NCI-H2081 treated with DMSO at 0.1 percent for 48 hours (cell line): ENCODE data around the gene CGNL1.

ENCODE experiments used
- DNase-seq: peaks from one replicate; lab custom pipeline; 2025; lab: John Stamatoyannopoulos, UW

Gene CGNL1, protein sequence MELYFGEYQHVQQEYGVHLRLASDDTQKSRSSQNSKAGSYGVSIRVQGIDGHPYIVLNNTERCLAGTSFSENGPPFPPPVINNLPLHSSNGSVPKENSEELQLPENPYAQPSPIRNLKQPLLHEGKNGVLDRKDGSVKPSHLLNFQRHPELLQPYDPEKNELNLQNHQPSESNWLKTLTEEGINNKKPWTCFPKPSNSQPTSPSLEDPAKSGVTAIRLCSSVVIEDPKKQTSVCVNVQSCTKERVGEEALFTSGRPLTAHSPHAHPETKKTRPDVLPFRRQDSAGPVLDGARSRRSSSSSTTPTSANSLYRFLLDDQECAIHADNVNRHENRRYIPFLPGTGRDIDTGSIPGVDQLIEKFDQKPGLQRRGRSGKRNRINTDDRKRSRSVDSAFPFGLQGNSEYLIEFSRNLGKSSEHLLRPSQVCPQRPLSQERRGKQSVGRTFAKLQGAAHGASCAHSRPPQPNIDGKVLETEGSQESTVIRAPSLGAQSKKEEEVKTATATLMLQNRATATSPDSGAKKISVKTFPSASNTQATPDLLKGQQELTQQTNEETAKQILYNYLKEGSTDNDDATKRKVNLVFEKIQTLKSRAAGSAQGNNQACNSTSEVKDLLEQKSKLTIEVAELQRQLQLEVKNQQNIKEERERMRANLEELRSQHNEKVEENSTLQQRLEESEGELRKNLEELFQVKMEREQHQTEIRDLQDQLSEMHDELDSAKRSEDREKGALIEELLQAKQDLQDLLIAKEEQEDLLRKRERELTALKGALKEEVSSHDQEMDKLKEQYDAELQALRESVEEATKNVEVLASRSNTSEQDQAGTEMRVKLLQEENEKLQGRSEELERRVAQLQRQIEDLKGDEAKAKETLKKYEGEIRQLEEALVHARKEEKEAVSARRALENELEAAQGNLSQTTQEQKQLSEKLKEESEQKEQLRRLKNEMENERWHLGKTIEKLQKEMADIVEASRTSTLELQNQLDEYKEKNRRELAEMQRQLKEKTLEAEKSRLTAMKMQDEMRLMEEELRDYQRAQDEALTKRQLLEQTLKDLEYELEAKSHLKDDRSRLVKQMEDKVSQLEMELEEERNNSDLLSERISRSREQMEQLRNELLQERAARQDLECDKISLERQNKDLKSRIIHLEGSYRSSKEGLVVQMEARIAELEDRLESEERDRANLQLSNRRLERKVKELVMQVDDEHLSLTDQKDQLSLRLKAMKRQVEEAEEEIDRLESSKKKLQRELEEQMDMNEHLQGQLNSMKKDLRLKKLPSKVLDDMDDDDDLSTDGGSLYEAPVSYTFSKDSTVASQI

DNA sequence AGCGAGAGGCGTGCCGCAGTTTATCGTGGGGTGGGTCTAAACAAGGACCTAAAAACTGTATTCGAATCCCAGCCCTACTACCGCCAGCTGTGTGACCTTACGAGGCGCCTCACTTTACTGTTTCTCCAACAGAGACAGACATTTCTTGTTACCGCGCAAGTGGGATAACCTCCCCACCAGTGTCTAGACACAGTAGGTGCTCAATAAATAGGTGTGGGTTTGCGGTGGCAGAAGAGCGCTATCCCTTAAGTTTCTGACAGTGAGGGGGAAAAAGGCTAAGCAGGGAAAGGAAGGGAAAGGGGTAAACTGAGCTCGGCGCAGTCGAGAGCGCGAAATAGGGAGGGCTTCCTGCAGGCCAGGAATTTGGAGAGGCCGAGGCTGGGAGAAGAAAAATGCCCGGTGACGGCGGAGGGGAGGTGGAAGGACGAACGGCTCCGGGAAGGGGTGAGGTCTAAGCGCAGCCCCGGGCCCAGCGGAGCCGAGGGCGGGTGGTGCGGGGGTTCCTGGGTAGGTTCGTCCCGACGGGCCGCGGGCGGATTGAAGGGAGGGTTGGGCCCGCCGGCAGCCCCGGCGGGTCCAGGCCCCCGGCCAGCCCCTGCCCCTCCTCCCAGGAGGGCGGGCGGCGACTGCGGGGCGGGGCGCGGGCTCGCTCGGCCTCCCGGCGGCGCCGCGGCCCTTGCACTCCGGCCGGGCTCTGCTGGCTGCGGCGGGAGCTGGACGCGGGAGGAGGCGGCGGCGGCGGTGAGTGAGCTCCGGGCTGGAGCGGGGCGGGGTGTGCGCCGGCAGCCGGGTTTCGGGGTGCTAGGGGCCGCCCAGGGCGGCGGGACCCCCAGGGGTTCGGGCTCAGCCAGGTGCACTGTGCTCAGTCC is at the start of gene CGNL1:
Gene CGNL1, plus strand, starts transcription at position 679 of the 869 bp plus-strand sequence. CDS start 61,495 bp downstream, outside the sequence.
- no peak for DNase-seq

DNA sequence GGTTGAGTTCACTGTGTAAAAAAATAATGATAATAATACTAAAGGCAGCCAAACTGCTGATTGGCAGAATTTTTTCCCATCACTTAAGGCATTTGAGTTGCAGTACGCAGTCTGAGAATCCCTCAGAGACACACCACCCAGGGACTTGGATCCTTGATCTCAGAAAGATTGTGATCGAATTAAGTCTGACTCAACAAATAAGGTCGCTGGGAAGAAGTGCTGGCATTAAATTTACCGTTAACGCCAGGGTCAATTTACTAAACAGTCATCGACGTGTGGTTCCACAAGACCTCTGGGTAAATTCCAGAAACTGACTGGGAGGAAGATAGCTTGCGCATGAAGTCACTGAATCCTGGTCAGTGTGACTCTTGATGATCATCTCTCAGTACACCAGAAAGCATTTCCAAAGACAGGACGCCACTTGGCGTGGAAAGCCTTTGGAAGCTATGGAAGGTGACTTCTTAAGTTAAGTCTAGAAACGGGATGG is 48.3 kb upstream of the CGNL1 start:
- DNase-seq, result no peak

DNA sequence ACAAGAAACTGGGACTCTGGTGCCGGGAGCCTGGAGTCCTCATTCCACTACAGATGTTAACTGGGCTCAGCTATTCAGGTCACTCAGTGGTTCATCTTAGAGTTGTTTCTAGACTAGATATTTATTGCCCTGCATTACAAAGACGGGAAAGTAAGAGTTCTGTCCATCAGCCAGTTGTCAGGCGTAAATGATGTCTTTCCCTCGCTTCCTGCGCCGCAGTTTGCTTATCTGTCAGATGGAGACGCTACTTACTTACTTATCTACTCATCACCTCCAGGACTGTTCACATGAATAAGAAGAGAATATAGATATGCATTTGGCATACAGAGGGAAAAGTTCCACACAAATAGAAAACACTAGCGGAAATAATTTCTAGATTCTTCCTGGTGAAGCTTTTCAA is 47.8 kb upstream of the CGNL1 start:
- DNase-seq, result no peak

DNA sequence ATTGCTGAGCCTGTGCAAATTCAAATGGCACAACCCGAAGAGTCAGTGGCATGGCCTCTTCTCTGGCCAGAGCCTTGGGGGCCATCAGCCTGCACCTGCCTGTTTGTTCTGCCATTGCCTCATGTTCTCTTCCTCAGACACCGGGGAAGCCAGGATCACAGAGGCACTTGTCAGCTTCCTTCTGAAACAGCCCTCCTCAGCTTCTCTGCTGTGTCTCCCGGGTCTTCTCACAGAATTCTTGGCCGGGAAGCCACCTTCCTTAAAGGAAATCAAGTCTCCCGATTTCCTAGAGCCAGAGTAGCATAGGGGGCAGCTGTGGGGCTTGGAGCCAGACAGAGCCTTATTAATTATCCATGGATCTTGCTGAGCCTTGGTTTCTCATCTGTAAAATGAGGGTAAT is 47.4 kb upstream of the CGNL1 start:
- DNase-seq, result no peak

DNA sequence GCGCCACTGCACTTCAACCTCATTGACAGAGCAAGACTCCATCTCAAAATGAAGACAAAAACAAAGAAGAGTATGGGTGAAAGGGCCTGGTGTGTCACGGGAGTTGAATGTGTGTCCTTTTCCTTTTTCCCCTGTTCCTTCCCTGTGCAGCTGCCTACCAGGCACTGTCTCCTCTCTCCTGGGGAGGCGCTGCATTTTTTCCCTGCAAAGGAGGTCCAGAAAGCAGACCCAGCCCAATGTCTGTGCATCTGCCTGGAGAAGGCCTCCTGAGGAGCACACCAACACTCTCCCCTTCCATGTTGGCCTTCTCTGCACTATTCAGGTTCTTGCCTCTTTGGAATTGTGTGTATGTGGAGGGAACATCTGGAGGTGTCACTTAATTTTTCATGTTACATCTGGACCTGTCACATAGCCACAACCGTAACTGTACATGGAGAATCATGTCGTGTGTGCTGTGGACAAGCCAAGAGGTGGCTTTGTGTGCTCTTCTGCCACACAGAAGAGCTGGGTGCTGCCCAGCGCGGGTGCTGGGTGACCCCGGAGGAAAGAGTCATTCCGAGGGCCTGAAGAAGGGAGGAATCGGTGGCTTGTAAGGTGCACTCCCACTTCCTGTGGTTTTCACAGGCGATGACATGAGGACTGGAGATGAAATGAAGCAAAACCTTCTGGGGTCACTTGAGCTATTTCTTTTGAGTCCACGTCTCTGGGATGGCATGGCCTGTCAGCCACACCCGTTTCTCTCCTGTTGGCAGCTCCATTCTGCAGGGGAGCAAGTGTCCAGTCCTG is 46.5 kb upstream of the CGNL1 start:
- no peak for DNase-seq

DNA sequence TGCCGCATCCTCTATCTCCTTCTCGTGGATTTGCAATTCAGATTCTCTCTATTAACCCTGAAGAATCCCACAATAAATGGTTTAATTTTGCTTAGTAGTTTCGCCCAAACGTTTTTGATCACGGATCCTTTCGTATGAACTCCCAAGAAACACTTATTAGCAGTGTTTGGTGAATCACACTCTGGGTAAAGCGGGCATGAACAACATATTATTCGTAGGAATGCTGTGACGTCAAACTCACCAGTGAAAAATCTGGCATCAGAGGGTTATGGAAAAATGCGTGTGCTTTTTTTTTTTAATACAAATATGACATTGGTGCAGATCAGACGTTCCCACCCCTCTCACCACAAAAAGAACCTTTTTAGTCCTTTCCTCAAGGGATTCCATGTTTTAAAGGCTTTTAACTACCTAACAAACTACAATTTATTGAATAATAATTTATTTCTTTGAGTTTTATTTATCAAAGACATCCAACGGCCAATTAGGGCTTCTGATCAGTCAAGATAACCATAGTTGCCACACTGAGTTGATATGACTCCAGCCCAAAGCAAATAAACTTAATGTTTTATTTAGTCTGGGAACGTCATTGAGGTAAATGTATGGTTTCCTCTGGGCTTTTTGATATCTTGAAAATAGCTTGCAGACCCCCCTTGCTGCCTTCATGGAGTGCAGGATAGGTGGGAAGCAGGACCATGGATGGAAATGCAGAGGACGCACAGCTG is 45.5 kb upstream of the CGNL1 start:
- DNase-seq, result no peak

DNA sequence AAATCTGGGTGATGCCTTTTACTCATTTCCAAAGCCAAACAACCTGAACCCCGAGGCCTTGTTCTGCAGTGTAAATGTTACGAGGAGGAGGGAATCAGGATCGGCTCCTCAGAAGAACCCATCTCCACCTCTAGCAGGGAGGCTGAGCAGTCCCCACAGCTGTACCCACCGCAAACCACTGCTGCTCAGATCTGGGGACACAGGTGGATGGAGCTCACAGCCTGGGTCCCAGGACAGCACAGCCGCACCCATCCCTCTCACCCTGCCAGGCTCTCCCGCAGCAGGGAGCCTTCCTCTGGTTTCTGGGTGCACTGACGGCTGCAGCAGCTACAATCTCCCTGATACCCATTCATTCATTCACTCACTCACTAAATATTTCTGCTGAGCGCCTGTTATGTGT is 44.0 kb upstream of the CGNL1 start:
- DNase-seq, result no peak

DNA sequence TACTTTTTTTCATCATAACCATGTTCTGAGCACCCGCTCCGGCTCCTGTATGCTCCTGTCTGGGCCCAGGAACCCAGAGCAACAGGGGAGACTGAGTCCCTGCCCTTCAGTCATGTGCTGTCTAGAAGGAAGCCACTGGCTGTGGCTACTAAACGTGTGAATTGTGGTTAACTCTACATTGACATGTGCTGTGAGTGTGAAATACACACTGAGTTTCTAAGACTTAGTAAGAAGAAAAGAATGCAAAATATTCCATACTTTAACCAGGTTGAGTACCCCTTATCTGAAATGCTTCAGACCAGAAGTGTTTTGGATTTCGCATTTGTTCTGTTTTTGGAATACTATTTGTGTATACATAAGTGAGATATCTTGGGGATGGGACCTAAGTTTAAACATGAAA is 42.8 kb upstream of the CGNL1 start:
- no peak for DNase-seq

DNA sequence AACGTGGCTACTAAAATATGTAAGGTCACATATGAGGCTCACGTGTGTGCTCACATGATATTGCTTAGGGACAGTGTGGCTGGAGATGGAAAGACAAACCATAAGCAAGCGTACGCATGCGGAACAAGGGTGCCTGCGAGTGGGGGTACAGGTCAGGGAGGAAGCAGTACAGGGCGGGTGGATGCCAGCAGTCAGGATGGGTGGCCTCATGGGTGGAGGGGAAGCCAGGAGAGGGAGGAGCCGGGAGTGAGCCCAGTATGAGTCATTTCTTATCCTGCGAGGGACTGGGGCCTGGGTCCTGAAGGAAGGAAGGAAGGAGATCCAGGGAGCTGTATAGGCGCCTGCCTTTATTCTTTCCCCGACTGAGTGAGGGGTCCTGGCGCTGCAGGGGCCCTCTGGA is 42.0 kb upstream of the CGNL1 start:
- no peak for DNase-seq

DNA sequence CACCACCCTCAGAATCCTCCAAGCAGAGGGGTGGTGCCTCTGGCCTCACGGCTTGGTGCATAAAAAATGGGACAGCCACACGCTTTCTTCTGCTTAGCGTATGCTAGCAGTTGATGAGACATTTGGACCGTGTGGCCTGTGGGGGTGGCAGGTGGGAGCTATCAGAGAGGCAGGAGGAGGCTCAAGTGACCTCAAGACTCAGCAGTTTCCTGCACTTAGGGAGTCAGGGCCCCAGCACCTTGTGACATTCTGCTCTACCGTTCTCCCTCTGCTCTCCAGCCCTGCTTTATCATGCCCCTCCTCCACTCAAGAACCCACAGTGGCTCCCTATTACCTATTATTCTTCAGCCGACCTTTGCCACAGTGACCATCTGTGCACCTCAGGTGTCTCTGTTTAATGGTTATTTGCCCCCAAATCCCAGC is 41.0 kb upstream of the CGNL1 start:
- no peak for DNase-seq

DNA sequence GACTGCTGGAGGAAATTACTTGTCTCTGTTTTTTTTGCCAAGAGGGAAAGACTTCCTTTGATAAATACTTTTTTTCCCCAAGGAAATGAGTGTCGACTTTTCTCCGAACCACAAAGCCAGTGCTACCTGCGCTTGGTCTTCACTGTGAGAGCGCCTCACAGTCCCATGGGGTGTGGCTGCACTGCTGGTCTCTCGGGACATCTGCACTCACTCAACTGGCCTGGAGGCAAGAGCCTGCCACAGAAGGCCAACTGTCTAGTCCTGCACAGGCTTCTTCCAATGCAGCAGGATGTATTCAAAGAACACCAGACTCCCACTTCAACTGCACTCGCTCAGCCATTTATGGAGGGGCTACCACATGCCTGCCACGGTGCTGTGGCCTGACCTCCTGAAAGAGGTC is 40.6 kb upstream of the CGNL1 start:
- no peak for DNase-seq

DNA sequence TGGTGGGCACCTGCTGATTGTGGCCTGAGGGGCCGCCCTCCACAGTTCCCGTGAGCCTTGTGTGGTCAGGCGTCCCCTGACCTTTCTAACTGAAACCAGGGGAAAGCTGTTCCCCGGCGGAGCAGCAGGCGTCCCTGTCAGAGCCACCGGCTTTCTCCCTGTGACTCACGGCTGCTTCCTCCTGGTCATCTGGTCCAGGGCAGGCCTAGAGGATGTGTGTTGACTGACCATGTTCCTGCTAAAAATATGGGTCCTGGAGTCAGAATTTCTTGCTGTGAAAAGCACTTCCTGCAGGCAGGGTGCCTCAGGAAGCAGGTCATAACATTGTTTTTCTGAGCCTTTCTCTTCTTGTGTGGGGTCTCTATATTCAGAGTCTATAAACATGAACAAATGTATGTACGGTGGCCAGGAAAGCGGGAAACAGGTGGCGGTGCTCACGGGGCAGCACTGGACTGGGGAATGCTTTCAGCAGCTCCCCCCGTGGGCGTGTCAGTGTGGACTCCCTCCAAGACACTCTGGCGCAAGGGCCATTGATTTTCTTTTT is 38.4 kb upstream of the CGNL1 start:
- DNase-seq, result no peak

DNA sequence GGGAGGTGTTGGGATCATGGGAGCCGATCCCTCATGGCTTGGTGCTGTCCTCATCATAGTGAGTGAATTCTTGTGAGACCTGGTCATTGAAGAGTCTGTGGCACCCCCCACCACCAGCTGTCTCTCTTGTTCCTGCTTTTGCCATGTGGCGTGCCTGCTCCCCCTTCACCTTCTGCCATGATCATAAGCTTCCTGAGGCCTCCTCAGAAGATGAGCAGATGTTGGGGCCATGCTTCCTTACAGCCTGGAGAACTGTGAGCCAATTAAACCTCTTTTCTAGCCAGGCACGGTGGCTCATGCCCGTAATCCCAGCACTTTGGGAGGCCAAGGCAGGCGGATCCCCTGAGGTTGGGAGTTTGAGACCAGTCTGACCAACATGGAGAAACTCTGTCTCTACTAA is 37.0 kb upstream of the CGNL1 start:
- no peak for DNase-seq

DNA sequence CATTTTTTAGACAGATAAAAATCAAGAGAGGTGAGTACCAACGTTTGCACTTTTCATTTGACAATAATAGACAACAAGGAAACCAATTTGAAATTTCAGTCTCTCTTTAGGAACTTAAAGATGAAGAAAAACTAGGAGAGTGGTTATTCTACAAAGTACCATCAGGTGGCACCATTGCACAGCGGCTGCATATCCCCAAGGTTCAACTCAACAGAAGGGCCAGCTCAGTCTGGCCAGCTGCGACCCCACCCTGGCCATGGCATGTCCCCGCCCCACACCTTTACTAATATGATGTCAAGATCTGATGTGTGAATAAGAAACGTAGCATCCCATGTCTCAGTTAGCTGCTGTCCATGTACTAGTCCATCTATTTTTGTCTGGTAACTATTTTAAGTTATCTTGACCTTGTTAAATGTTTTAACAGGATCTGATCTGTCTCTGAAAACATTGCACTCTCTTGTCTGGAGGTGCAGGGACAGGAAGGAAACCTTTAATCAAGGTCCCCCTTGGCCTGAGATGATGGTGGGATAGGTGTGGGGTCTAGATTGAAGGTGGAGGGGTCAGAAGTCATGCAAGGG is 35.5 kb upstream of the CGNL1 start:
- DNase-seq, result no peak

DNA sequence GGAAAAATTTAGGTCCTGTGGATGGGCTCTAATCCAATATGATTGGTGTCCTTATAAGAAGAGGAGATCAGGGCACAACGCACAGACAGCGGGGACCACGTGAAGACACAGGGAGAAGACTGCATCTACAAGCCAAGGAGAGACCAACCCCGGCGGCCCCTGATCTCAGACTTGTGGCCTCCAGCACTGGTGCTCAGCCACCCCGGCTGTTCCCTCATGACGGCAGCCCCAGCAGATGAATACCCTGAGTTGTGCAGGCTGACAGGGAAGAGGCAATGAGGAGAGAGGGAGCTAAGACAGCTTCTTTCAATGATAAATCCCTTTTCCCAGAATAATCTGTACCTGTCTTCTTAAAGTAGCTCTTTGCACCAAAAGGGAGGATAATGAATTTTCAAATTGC is 33.3 kb upstream of the CGNL1 start:
- no peak for DNase-seq

DNA sequence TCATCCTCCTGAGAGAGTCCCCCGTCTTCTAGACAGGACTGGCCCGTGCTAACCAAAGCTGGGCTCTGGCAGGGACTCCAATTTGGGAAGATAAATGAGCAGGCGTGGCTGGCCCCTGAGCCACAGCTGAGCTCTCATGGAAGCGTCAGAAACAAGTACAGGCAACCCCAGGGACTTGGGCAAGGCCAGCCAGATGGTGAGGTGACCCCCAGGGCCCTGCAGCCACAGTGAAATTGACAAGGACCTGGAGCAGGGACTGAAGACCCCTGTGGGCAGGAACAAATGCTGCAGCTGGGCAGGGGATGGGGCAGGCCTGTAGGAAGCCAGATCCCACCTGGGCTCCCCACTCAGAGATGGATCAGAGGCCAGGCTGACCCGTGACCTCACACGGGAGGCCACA is 32.8 kb upstream of the CGNL1 start:
- no peak for DNase-seq

DNA sequence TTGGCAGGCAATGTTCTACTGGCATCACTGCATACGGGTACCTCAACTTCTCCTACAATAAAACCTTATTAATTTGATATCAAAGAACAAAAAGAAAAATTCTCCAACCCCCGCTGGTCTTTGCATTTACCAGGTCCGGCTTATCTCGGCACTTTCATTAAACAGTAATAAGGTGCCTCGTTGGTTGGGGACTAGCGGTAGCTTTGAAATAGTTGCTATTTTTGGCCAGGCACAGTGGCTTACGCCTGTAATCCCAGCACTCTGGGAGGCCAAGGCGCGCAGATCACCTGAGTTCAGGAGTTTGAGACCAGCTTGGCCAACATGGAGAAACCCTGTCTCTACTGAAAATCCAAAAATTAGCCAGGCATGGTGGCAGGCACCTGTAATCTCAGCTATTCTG is 32.0 kb upstream of the CGNL1 start:
- no peak for DNase-seq

DNA sequence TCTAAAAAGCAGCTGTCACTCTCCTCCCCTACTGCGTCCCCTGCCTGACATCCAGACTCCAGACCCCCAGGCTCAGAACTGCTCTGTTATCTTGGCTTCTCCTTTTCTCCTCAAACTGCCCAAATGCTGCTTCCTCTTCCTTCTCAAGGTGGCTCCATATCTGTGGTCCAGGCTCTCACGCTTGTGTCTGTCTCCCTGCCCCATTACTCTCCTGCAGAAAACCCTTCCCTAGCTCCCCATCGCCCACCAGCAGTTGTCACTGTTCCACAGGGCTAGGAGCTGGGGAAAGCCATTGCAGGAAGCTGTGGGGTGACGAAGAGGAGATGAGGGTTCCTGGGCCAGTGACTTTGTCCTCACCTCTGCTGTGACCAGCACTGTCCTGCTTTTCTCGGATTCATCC is 30.7 kb upstream of the CGNL1 start:
- no peak for DNase-seq

DNA sequence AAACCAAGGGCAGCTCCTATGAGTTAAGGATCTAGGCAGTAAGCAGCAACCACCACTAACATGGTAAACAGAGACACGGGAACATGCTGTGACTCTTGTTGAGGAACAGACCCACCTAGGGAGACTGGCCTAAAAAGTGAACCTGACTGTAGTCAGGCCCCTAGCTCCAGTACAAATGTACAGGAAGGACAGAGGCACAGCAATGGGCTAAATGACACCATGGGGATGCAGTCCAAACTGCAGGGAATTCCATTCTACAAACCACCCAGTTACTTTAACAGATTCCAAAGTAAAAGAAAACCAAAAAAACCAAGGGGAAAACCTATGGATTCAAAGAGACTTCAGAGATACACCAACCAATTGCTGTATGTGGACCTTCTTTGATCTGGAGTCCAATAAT is 28.2 kb upstream of the CGNL1 start:
- DNase-seq, result no peak
